Measurements from ENCODE around the gene MYO15B.

MYO15B gene

DNA sequence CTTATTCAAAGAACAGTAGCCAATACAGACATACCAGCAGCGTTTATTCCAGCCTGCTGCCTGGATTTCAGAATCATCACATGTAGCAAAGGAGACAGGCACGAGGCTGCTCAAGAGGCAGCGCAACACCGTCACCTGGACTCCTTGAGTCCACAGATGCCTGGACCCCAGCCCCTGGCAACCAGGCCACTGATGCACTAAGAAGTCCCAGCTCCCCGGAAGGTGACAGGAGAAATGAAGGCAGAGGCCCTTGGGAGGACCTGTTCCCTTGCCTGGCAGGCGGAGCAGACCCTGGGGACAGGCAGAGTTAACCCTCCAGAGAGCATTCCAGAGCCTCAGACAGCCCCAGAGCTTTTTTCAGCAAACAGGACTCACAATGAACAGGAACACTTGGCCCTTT, 62.1 kb downstream of the MYO15B start:
- Histone ChIP-seq H3K9ac (ENCODE audit: low read depth, low read length) (no peak overlapping the region), H3K36me3 (ENCODE audit: insufficient read depth, low read depth, low read length) (peaks cover 32% of the 10 kb centered on the region), H3K4me3 (ENCODE audit: low read length) (no peak overlapping the region)

DNA sequence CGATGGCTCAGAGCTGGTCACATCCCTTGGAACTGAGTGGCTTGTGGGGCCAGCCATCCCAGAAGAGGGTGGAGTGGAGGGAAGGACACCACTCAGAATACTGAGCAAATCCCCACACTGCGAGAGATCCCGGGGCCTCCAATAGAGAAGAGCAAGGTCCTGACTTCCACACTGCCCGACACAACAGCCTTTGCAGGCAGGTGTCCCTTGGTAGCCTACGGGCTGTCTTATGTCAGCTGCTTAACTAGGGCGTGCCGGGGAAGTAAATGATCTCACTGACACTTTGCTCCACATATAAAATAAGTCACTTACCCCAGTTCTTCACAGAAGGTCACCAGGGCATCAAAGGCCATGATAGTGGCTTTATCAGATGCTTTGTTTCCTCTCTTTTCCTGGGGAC, 63.3 kb downstream of the MYO15B start:
- no peak overlapping the region for H3K9ac ChIP-seq (ENCODE audit: low read depth, low read length)
- H3K4me1 ChIP-seq (ENCODE audit: insufficient read depth, low read length), result no peaks in the 10 kb centered on the region; the same call in 1 of the 2 replicates
- no peaks in the 10 kb centered on the region for H3K27me3 ChIP-seq (ENCODE audit: insufficient read depth, low read length)
- H3K4me3 ChIP-seq (ENCODE audit: low read length), result no peak overlapping the region
- no peaks in the 10 kb centered on the region for H3K9me3 ChIP-seq (ENCODE audit: insufficient read depth, low read depth, low read length)
- no peak overlapping the region for H3K27ac ChIP-seq (ENCODE audit: low read length)
- H3K36me3 ChIP-seq (ENCODE audit: insufficient read depth, low read depth, low read length), result peaks cover 37% of the 10 kb centered on the region

More for the DNA sequence above, 62.1 kb downstream of the MYO15B start:
- H3K9me3 ChIP-seq (ENCODE audit: insufficient read depth, low read depth, low read length), result no peaks in the 10 kb centered on the region
- H3K27me3 ChIP-seq (ENCODE audit: insufficient read depth, low read length), result no peaks in the 10 kb centered on the region
- no peak overlapping the region for H3K27ac ChIP-seq (ENCODE audit: low read length)
- H3K4me1 ChIP-seq (ENCODE audit: insufficient read depth, low read length), result no peaks in the 10 kb centered on the region; the same call in 1 of the 2 replicates

GRCh38 chr17:75652341-75652740, 64.7 kb downstream of the MYO15B start:
- Histone ChIP-seq H3K9ac (ENCODE audit: low read depth, low read length) (no peak overlapping the region), H3K4me3 (ENCODE audit: low read length) (no peak overlapping the region), H3K4me1 (ENCODE audit: insufficient read depth, low read length) (no peaks in the 10 kb centered on the region), H3K27ac (ENCODE audit: low read length) (no peak overlapping the region), H3K27me3 (ENCODE audit: insufficient read depth, low read length) (no peaks in the 10 kb centered on the region), H3K9me3 (ENCODE audit: insufficient read depth, low read depth, low read length) (no peaks in the 10 kb centered on the region), H3K36me3 (ENCODE audit: insufficient read depth, low read depth, low read length) (peaks cover 42% of the 10 kb centered on the region)

- Histone ChIP-seq H3K9me3 (ENCODE audit: insufficient read depth, low read depth, low read length) (no peaks in the 10 kb centered on the region), H3K36me3 (ENCODE audit: insufficient read depth, low read depth, low read length) (peaks cover 43% of the 10 kb centered on the region), H3K9ac (ENCODE audit: low read depth, low read length) (no peak overlapping the region), H3K27ac (ENCODE audit: low read length) (no peak overlapping the region), H3K4me3 (ENCODE audit: low read length) (no peak overlapping the region), H3K27me3 (ENCODE audit: insufficient read depth, low read length) (no peaks in the 10 kb centered on the region), H3K4me1 (ENCODE audit: insufficient read depth, low read length) (no peaks in the 10 kb centered on the region)
Measured at GRCh38 chr17:75652934-75653549, 65.4 kb downstream of the MYO15B start.

GRCh38 chr17:75654176-75654575, 66.6 kb downstream of the MYO15B start:
- Histone ChIP-seq H3K9ac (ENCODE audit: low read depth, low read length) (no peak overlapping the region), H3K27ac (ENCODE audit: low read length) (no peak overlapping the region), H3K36me3 (ENCODE audit: insufficient read depth, low read depth, low read length) (peaks cover 47% of the 10 kb centered on the region)

DNA sequence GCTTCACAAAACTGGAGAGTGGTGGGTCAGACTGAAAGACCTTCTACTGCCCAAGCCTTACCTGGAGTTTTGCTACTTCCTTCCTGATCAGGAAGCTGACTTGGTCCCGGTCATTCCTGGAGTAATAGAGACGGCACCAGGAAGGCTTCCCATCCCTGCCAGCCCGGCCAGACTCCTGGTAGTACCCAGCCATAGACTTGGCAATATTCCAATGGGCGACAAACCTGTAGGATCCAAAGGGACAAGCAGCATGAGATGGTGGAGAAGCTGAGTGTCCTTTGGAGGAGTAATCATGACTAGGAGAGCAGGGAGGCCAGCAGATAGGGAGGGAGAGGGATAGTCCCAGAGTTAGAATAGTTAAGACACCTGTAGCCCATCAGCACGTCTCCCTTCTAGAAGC, 70.6 kb downstream of the MYO15B start:
- Histone ChIP-seq H3K9ac (ENCODE audit: low read depth, low read length) (no peak overlapping the region), H3K27me3 (ENCODE audit: insufficient read depth, low read length) (no peaks in the 10 kb centered on the region), H3K9me3 (ENCODE audit: insufficient read depth, low read depth, low read length) (no peaks in the 10 kb centered on the region), H3K4me3 (ENCODE audit: low read length) (no peak overlapping the region), H3K27ac (ENCODE audit: low read length) (no peak overlapping the region), H3K4me1 (ENCODE audit: insufficient read depth, low read length) (no peaks in the 10 kb centered on the region), H3K36me3 (ENCODE audit: insufficient read depth, low read depth, low read length) (peaks cover 49% of the 10 kb centered on the region)

More at GRCh38 chr17:75654176-75654575, 66.6 kb downstream of the MYO15B start:
- Histone ChIP-seq H3K4me3 (ENCODE audit: low read length) (no peak overlapping the region), H3K4me1 (ENCODE audit: insufficient read depth, low read length) (no peaks in the 10 kb centered on the region), H3K27me3 (ENCODE audit: insufficient read depth, low read length) (no peaks in the 10 kb centered on the region), H3K9me3 (ENCODE audit: insufficient read depth, low read depth, low read length) (no peaks in the 10 kb centered on the region)

DNA sequence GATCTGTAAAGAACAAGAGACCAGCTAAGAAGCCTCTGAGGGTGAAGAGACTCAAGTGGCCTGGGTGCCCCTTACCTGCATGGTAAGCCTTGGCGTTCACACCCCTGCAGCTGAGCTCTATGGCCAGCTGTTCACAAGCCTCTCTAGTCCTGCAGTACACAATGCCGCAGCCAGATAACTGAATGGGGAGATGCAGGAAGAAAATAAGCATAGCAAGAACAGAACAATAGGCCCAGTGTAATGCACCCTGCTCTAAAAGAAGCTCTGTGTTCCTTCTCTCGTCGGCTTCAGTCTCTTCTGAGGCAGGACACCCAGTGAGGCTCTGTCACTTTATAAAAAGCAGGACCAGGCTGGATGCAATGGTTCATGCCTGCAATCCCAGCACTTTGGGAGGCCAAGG, 73.9 kb downstream of the MYO15B start:
- no peak overlapping the region for H3K27ac ChIP-seq (ENCODE audit: low read length)
- no peaks in the 10 kb centered on the region for H3K27me3 ChIP-seq (ENCODE audit: insufficient read depth, low read length)
- no peak overlapping the region for H3K4me3 ChIP-seq (ENCODE audit: low read length)
- H3K4me1 ChIP-seq (ENCODE audit: insufficient read depth, low read length), result no peaks in the 10 kb centered on the region
- no peak overlapping the region for H3K9ac ChIP-seq (ENCODE audit: low read depth, low read length)
- H3K36me3 ChIP-seq (ENCODE audit: insufficient read depth, low read depth, low read length), result peaks cover 51% of the 10 kb centered on the region
- H3K9me3 ChIP-seq (ENCODE audit: insufficient read depth, low read depth, low read length), result no peaks in the 10 kb centered on the region

- Histone ChIP-seq H3K27ac (ENCODE audit: low read length) (no peak overlapping the region), H3K36me3 (ENCODE audit: insufficient read depth, low read depth, low read length) (peaks cover 46% of the 10 kb centered on the region), H3K9ac (ENCODE audit: low read depth, low read length) (no peak overlapping the region), H3K4me3 (ENCODE audit: low read length) (no peak overlapping the region), H3K9me3 (ENCODE audit: insufficient read depth, low read depth, low read length) (no peaks in the 10 kb centered on the region), H3K27me3 (ENCODE audit: insufficient read depth, low read length) (no peaks in the 10 kb centered on the region), H3K4me1 (ENCODE audit: insufficient read depth, low read length) (no peaks in the 10 kb centered on the region)
Measured at GRCh38 chr17:75662511-75662910, 74.9 kb downstream of the MYO15B start.

GRCh38 chr17:75664099-75664549, 76.5 kb downstream of the MYO15B start:
- Histone ChIP-seq H3K4me3 (ENCODE audit: low read length) (no peak overlapping the region), H3K27me3 (ENCODE audit: insufficient read depth, low read length) (no peaks in the 10 kb centered on the region), H3K27ac (ENCODE audit: low read length) (no peak overlapping the region), H3K9me3 (ENCODE audit: insufficient read depth, low read depth, low read length) (no peaks in the 10 kb centered on the region), H3K36me3 (ENCODE audit: insufficient read depth, low read depth, low read length) (peaks cover 50% of the 10 kb centered on the region), H3K4me1 (ENCODE audit: insufficient read depth, low read length) (0 out of 2 replicates have a peak, but pooled peaks cover 4% of the 10 kb centered on the region), H3K9ac (ENCODE audit: low read depth, low read length) (no peak overlapping the region)

- Histone ChIP-seq H3K4me1 (ENCODE audit: insufficient read depth, low read length) (0 out of 2 replicates have a peak, but pooled peaks cover 4% of the 10 kb centered on the region), H3K9me3 (ENCODE audit: insufficient read depth, low read depth, low read length) (no peaks in the 10 kb centered on the region), H3K27me3 (ENCODE audit: insufficient read depth, low read length) (no peaks in the 10 kb centered on the region), H3K36me3 (ENCODE audit: insufficient read depth, low read depth, low read length) (peaks cover 59% of the 10 kb centered on the region), H3K9ac (ENCODE audit: low read depth, low read length) (peak overlapping the region; percentile 96; the same call in 1 of the 2 replicates), H3K4me3 (ENCODE audit: low read length) (peak overlapping the region; percentile 99), H3K27ac (ENCODE audit: low read length) (no peak overlapping the region)
Measured at GRCh38 chr17:75665981-75666380, 78.4 kb downstream of the MYO15B start.

GRCh38 chr17:75666959-75667790, 79.6 kb downstream of the MYO15B start, which contains the start of the genes RECQL5 and SAP30BP:
TSS of gene RECQL5 (minus strand) at chr17:75667154. CDS start at chr17:75666557, 597 bp downstream.
TSS of gene SAP30BP (plus strand) at chr17:75667338. CDS start at chr17:75667373, 35 bp downstream.
- peaks cover 59% of the 10 kb centered on the region for H3K36me3 ChIP-seq (ENCODE audit: insufficient read depth, low read depth, low read length)
- peak within 1 kb of the TSS; percentile 99 for H3K4me3 ChIP-seq (ENCODE audit: low read length)
- H3K27me3 ChIP-seq (ENCODE audit: insufficient read depth, low read length), result no peaks in the 10 kb centered on the region
- peak within 1 kb of the TSS; percentile 49 for H3K27ac ChIP-seq (ENCODE audit: low read length)
- no peaks in the 10 kb centered on the region for H3K9me3 ChIP-seq (ENCODE audit: insufficient read depth, low read depth, low read length)
- 0 out of 2 replicates have a peak, but pooled peaks cover 4% of the 10 kb centered on the region for H3K4me1 ChIP-seq (ENCODE audit: insufficient read depth, low read length)
- peak within 1 kb of the TSS; percentile 96 for H3K9ac ChIP-seq (ENCODE audit: low read depth, low read length)

All from iPS-20b (cell line).